GM13977 (cell line): Measurements from ENCODE around the gene NXT1.

Source experiments
- DNase-seq: peaks from one replicate; pipeline ENCODE4 v3.0.0; 2012; ENCODE audit warnings: low spot score
- CTCF ChIP-seq: IDR thresholded peaks from 2 replicates; pipeline ENCODE4 v1.5.1; 2012; ENCODE audit warnings: mild to moderate bottlenecking, control low read depth; ENCODE audit not compliant: insufficient read depth; ENCODE audit errors: extremely low read depth, missing control alignments
- in situ Hi-C: fragments of 300-500 bp; cut with MboI; formaldehyde crosslinking; loops from one replicate; pipeline ENCODE4 v1.12.0; 2022; ENCODE audit warnings: low sequenced_read_pairs, low pct_unique_long_range_greater_than_20kb, mixed read lengths, inconsistent platforms; ENCODE audit not compliant: unreplicated experiment

NXT1 gene

GRCh38 chr20:23326774-23327173, 23.8 kb upstream of the NXT1 start:
- TF ChIP-seq CTCF: no peak
- no peak for DNase-seq
- in situ Hi-C loops: loop anchor here (25.0 kb wide), 1 partner anchor 264 kb away; no protein-coding TSS in a partner anchor

GRCh38 chr20:23327617-23328333, 22.8 kb upstream of the NXT1 start:
- in situ Hi-C loops: loop anchor here (25.0 kb wide), 1 partner anchor 265 kb away; no protein-coding TSS in a partner anchor
- TF ChIP-seq CTCF: no peak
- DNase-seq: no peak

- TF ChIP-seq CTCF: no peak
- DNase-seq: no peak
- in situ Hi-C loops: loop anchor here (25.0 kb wide), 1 partner anchor 269 kb away; no protein-coding TSS in a partner anchor
Measured at GRCh38 chr20:23331450-23332350, 18.9 kb upstream of the NXT1 start.

- TF ChIP-seq CTCF: no peak
- in situ Hi-C loops: loop anchor here (25.0 kb wide), 1 partner anchor 270 kb away; no protein-coding TSS in a partner anchor
- no peak for DNase-seq
Measured at GRCh38 chr20:23332467-23332866, 18.1 kb upstream of the NXT1 start.

DNA sequence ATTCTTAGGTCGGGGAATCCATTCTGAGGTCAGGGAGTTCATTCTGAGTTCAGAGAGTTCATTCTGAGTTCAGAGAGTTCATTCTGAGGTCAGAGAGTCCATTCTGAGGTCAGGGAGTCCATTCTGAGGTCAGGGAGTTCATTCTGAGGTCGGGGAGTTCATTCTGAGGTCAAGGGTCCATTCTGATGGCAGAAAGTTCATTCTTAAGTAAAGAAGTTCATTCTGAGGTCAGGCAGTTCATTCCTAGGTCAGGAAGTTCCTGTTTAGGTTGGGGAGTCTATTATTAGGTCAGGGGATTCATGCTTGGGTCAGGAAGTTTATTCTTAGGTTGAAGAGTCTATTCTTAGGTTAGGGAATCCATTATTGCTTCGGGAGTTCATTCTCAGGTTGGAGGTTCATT, 16.5 kb upstream of the NXT1 start:
- no peak for DNase-seq
- TF ChIP-seq CTCF: no peak
- in situ Hi-C loops: loop anchor here (25.0 kb wide), 1 partner anchor 272 kb away; no protein-coding TSS in a partner anchor

DNA sequence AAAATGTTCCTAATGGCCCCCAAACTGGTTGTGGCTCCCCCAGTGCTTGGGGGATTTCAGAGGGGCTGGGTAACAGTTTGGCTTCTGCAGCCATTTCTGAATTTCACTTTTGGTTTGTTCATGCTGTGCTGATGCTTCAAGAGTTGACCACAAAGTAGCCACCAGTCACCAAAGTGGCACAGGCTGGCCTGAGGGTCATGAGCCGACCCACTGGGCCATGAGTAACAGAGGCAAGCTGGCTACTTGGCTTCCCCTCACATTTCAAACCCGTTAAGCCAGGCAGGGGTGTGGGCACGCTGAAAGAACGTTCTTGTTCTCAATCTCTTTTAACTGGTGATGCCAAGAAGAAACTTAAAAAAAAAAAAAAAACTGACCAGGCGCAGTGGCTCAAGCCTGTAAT, 15.1 kb upstream of the NXT1 start:
- DNase-seq: no peak
- no peak for TF ChIP-seq CTCF
- in situ Hi-C loops: loop anchor here (25.0 kb wide), 1 partner anchor 273 kb away; no protein-coding TSS in a partner anchor
